COLO668 (cell line): Measurements from ENCODE around the gene POM121C.
"Not testable (repeated sequence)": the region's sequence is repeated elsewhere in the genome, so short reads cannot be mapped to it uniquely, and the experiment has no call there.

Experiments
- DNase-seq: peaks from one replicate; lab custom pipeline; 2025; ENCODE audit not compliant: unreplicated experiment; lab: John Stamatoyannopoulos, UW

POM121C gene

GRCh38 chr7:75485979-75486643 lies at the start of gene POM121C:
Gene POM121C, minus strand, starts transcription at chr7:75486299. Its CDS starts 44,803 bp downstream, at chr7:75441496.
- peak; percentile 83 for DNase-seq

DNA sequence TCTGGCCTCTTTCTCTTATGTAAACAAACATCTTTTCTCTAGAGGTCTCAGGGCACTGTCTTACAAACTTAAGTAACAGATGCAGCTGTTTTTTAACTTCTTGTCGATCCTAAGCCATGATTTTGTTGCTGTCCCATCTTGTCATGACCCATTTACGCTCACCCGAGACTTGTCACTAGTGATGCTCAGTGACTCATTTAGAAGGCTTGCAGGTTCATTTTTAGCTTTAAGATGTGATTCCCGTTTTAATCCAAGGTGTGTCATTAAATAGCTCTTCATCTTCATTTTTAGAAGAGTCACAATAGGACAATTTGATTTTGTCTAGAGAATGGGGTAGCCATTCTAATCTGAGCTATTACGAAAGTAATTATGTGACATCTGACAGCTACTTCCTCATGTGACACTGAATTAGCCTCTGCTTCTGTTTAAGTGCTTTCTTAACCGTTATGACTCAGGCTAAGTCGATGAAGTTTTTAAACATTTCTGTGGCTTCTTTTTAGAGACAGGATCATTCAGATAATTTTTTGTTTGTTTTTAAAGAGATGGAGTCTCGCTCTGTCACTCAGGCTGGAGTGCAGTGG lies 48.7 kb upstream of the POM121C start:
- DNase-seq, result no peak

GRCh38 chr7:75533926-75534325 lies 47.8 kb upstream of the POM121C start:
- DNase-seq, result no peak

DNA sequence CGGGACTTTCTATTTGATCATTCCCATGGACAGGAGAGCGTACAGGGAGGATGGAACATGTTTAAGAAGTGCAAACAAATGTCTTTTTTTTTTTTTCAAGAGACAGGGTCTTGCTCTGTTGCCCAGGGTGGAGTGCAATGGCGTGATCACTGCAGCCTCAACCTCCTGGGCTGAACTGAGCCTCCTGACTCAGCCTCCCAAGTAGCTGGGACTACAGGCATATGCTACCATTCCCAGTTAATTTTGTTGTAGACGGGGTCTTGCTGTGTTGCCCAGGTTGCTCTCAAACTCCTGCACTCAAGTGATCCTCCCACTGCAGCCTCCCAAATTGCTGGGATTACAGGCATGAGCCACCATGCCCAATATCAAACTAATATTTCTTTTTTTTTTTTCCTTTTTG lies 46.5 kb upstream of the POM121C start:
- no peak for DNase-seq

GRCh38 chr7:75531359-75531821 lies 45.3 kb upstream of the POM121C start:
- no peak for DNase-seq

DNA sequence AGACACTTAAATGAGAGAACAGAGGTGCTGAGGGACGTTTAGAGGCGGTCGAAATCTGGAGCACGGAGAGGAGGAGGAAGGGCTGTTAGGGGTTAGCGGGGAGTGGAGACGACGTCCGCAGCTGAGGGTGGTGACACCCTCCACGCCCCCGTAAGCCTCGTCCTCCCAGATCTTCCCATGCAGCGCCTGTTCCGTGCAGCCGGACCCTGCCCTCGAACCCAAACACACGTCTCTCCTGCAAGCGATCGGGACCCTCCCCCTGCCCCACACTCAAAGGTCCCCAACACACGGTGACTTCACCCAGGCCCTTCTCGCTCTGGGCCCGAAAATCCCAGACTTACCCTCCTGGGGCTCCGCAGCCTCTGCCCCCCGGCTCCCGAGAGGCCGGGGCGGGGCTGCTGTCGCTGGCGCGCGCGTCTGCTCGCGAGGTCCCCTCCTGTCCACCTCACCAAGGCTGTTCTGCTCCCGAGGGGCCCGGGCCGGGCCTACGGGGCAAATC lies 41.2 kb upstream of the POM121C start:
- not testable (repeated sequence) for DNase-seq

- not testable (repeated sequence) for DNase-seq
Observed at GRCh38 chr7:75521727-75522126, 35.6 kb upstream of the POM121C start.

- not testable (repeated sequence) for DNase-seq
Observed at GRCh38 chr7:75518842-75519241, 32.7 kb upstream of the POM121C start.

GRCh38 chr7:75509033-75509432 lies 22.9 kb upstream of the POM121C start:
- DNase-seq, result not testable (repeated sequence)

DNA sequence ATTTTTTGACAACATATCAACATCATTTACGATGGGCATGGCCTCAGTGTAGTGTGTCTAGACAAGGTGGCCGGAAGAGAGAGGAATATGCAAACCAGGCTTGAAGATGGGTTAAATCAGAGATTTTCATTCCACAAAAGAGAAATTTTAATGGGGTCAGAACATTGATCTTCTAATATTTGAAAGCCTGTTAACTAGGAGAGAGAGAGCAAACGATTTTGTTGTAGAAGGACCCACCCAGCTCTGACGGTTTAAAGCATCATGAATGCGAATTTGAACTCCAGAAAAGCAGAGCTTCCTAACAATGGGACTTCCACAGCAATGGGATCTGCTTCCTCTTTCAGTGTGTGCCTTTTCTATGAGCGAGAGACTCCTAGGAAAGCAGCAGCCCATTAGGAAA lies 5.9 kb upstream of the POM121C start, which contains the start of gene SPDYE5:
TSS of gene SPDYE5 (plus strand) at position 301 of the 400 bp plus-strand sequence. CDS start 1,728 bp downstream, outside the sequence.
- not testable (repeated sequence) for DNase-seq

- DNase-seq, result peak; percentile 2
Observed at GRCh38 chr7:75485355-75485978, 632 bp downstream of the POM121C start.

- DNase-seq, result not testable (repeated sequence)
Observed at GRCh38 chr7:75480313-75480712, 5.8 kb downstream of the POM121C start.

DNA sequence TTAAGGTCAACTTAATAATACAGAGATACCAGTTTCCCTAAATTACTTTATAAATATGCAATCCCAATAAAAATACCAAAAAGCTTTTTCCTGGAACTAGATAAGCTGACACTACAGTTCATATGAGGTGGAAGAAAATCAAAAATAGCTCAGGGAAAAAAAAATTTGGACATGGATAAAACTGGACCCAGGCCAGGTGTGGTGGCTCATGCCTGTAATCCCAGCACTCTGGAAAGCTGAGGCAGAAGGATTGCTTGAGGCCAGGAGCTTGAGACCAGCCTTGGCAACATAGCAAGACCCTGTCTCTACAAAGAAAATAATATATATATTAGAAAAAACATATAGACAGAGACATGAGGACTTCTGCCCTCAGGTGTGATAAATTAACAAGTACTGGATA lies 8.6 kb downstream of the POM121C start:
- not testable (repeated sequence) for DNase-seq

GRCh38 chr7:75470166-75470565 lies 15.9 kb downstream of the POM121C start:
- not testable (repeated sequence) for DNase-seq

DNA sequence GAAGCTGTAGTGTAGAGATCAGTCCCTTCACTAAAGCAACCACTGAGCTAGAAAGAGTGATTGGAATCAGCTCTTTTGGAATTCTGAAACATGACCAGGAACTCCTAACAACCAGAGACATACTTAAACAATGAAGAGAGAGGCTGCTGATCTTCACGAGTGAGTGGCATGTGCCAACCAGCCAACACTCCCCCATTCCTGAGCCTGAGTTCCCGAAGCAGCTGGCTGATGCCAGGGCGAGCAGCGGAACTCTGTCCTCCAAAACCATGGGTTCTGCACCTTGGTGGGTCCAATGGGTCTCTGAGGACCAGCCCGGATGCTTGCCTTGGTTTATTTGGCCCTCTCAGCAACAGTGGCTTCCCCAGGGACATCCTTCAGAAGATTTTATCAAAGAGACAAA lies 25.6 kb downstream of the POM121C start:
- DNase-seq, result not testable (repeated sequence)

- DNase-seq, result not testable (repeated sequence)
Observed at GRCh38 chr7:75458034-75458433, 28.1 kb downstream of the POM121C start.

DNA sequence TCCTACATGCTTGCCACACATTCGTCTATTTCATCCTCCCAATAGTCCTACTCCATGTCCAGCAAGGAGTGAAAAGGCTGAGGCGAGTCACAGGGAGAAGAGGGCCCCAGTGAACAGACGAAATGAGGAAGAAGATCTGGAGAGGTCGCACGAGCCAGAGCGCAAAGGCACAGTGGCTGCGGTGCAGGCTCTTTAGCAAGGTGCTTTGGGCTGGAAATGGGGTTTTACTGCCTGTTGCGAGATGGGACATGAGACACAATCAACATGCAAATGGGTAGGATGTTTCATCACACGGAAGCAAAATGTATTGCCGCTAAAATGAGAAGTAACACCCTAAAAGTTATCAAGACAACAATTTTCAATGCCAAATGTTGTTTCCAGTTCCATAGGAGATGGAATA lies 29.7 kb downstream of the POM121C start:
- DNase-seq, result not testable (repeated sequence)

DNA sequence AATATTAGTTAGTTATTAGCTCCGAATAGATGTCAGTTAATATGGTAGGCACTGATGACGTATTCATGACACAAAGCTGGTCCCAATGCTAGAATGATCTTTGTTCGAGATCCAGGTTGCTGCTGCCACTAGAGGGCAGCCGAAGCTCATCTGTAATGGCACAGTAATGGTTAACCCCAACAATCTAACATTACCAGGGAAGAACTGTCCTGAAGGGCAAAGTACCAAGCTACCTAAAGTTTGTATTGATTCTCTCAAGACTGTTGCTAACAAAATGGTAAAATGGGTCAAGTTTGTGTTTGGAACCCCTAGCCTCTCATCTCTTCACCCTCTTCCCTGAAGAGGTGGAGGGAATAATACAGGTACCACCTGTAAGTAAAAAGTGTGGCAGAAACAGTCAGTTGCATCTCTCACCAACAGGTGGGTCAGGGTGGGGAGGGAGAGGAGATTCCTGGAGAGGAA lies 33.6 kb downstream of the POM121C start:
- not testable (repeated sequence) for DNase-seq

DNA sequence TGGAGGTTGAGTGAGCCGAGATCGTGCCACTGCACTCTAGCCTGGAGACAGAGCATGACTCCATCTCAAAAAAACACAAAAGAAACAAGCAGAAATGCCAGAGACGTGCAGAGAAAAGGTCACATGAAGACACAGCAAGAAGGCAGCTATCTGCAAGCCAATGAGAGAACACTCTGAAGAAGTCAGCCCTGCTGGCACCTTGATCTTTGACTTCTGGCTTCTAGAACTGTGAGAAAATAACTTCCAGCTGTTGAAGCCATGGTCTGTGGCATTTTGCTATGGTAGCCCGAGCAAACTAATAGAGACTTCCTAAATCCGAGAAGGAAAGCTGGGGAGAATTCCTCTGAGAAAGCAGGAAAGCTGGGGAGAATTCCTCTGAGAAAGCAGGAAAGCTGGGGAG lies 36.2 kb downstream of the POM121C start:
- DNase-seq, result not testable (repeated sequence)

DNA sequence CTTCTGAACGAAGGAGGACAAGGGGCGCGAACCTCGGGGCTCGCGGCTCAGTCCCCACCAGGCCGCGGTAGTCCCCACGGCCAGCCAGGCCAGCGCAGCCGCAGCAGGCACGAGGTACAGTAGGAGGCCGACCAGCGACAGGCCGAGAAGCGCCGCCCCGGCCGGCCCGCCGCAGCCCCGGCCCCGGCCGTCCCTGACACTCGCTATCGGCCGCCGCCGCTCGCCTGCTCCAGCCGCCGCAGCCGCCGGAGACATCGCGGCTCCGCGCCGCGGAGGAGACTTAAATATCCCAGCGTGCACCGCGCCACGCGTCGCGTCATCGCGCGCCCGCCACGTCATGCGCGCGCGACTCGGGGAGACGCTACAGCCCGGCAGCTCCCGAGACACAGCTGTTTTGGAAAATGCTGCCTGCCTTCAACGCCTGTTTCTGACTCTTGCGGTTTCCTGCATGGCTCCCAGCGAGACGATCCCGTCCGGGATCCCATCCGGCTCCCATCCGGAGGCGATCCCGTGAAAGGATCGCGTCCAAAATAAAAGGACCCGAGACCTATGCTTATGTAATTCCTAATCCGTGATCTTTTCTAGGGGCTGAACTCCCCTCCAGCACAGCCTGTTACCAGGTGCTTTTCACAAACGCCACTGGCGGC lies 43.5 kb downstream of the POM121C start:
- peak; percentile 6 for DNase-seq

DNA sequence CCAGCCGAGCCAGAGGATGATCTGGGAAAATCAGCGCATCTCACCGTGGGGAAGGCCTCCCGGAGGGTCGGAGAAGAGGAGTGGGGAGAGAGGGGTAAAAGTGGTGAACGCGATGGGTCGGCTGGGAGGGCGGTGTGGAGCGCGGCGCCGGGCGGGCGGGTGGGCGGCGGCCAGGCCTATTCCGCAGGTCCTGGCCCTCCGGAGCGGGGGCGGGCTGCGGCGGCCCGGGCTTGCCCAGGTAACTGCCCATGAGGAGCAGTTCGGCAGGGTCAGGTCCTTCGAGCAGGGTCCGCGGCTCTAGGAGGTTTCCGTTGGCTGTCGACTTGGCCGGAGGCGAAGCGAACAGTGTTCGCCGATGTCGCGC lies 44.0 kb downstream of the POM121C start:
- not testable (repeated sequence) for DNase-seq
